Skeletal muscle cell (primary cell): Measurements from ENCODE around the gene RBMX.

ENCODE experiments used
- DNase-seq: peaks from one replicate; pipeline ENCODE4 v3.0.0-alpha.2; 2010; ENCODE audit warnings: low read depth
- H3K4me3 ChIP-seq: 2 replicates; pipeline ENCODE4 v1.5.1; 2011; ENCODE audit warnings: low read depth, mild to moderate bottlenecking, control low read depth, low read length, moderate library complexity

The RBMX gene

GRCh38 chrX:136851526-136851925 is 29.0 kb downstream of the RBMX start:
- H3K4me3 ChIP-seq = no peak overlapping the region
- no peak for DNase-seq

- DNase-seq = no peak
- H3K4me3 ChIP-seq = no peak overlapping the region
Measured at GRCh38 chrX:136850441-136851175, 29.9 kb downstream of the RBMX start.

GRCh38 chrX:136849395-136849794 is 31.1 kb downstream of the RBMX start:
- no peak overlapping the region for H3K4me3 ChIP-seq
- no peak for DNase-seq

- no peak overlapping the region for H3K4me3 ChIP-seq
- no peak for DNase-seq
Measured at GRCh38 chrX:136847874-136848273, 32.7 kb downstream of the RBMX start.

- DNase-seq = no peak
- H3K4me3 ChIP-seq = no peak overlapping the region
Measured at GRCh38 chrX:136839196-136839595, 41.3 kb downstream of the RBMX start.

- DNase-seq = no peak
- no peak overlapping the region for H3K4me3 ChIP-seq
Measured at GRCh38 chrX:136835761-136836160, 44.8 kb downstream of the RBMX start.

- no peak overlapping the region for H3K4me3 ChIP-seq
- DNase-seq = no peak
Measured at GRCh38 chrX:136829413-136829812, 51.1 kb downstream of the RBMX start.

- no peak for DNase-seq
- no peak overlapping the region for H3K4me3 ChIP-seq
Measured at GRCh38 chrX:136828830-136829229, 51.7 kb downstream of the RBMX start.

- no peak for DNase-seq
- H3K4me3 ChIP-seq = no peak overlapping the region
Measured at GRCh38 chrX:136827026-136827425, 53.5 kb downstream of the RBMX start.

- DNase-seq = no peak
- H3K4me3 ChIP-seq = no peak overlapping the region
Measured at GRCh38 chrX:136825771-136826170, 54.8 kb downstream of the RBMX start.
